ENCODE results near the gene FAM78A.

Gene FAM78A

GRCh38 chr9:131302244-131303075 lies 26.1 kb upstream of the FAM78A start:
- FAIRE-seq (no peak), DNase-seq (ENCODE audit: insufficient read length, low spot score) (no peak)
- no peak for TF ChIP-seq POLR2A (IDR thresholded peaks at IDR 0.05; ENCODE audit: low read depth, low read length)
- TF ChIP-seq SPI1 (IDR thresholded peaks at IDR 0.05; ENCODE audit: low read depth, low read length) = no peak
- no peak for TF ChIP-seq PAX5 (IDR thresholded peaks at IDR 0.05; ENCODE audit: insufficient read depth, low read length, severe bottlenecking)
- TF ChIP-seq POLR2AphosphoS5 (IDR thresholded peaks at IDR 0.05; ENCODE audit: low read depth, low read length) = no peak
- no peak for TF ChIP-seq TAF1 (IDR thresholded peaks at IDR 0.05; ENCODE audit: low read depth, low read length)
- TF ChIP-seq POU2F2 (IDR thresholded peaks at IDR 0.05; ENCODE audit: low read depth, low read length) = no peak

GRCh38 chr9:131300444-131300843 lies 24.1 kb upstream of the FAM78A start:
- FAIRE-seq = no peak
- TF ChIP-seq POU2F2 (IDR thresholded peaks at IDR 0.05; ENCODE audit: low read depth, low read length) (no peak), POLR2AphosphoS5 (IDR thresholded peaks at IDR 0.05; ENCODE audit: low read depth, low read length) (no peak), SPI1 (IDR thresholded peaks at IDR 0.05; ENCODE audit: low read depth, low read length) (no peak), PAX5 (IDR thresholded peaks at IDR 0.05; ENCODE audit: insufficient read depth, low read length, severe bottlenecking) (no peak), POLR2A (IDR thresholded peaks at IDR 0.05; ENCODE audit: low read depth, low read length) (no peak), TAF1 (IDR thresholded peaks at IDR 0.05; ENCODE audit: low read depth, low read length) (no peak)
- no peak for DNase-seq (ENCODE audit: insufficient read length, low spot score)

GRCh38 chr9:131299961-131300347 lies 23.6 kb upstream of the FAM78A start:
- no peak for TF ChIP-seq SPI1 (IDR thresholded peaks at IDR 0.05; ENCODE audit: low read depth, low read length)
- TF ChIP-seq POLR2AphosphoS5 (IDR thresholded peaks at IDR 0.05; ENCODE audit: low read depth, low read length) = no peak
- no peak for TF ChIP-seq POLR2A (IDR thresholded peaks at IDR 0.05; ENCODE audit: low read depth, low read length)
- TF ChIP-seq PAX5 (IDR thresholded peaks at IDR 0.05; ENCODE audit: insufficient read depth, low read length, severe bottlenecking) = no peak
- TF ChIP-seq TAF1 (IDR thresholded peaks at IDR 0.05; ENCODE audit: low read depth, low read length) = no peak
- TF ChIP-seq POU2F2 (IDR thresholded peaks at IDR 0.05; ENCODE audit: low read depth, low read length) = no peak
- FAIRE-seq (no peak), DNase-seq (ENCODE audit: insufficient read length, low spot score) (no peak)

- FAIRE-seq = no peak
- TF ChIP-seq SPI1 (IDR thresholded peaks at IDR 0.05; ENCODE audit: low read depth, low read length) (no peak), PAX5 (IDR thresholded peaks at IDR 0.05; ENCODE audit: insufficient read depth, low read length, severe bottlenecking) (no peak), POLR2A (IDR thresholded peaks at IDR 0.05; ENCODE audit: low read depth, low read length) (no peak), TAF1 (IDR thresholded peaks at IDR 0.05; ENCODE audit: low read depth, low read length) (no peak), POU2F2 (IDR thresholded peaks at IDR 0.05; ENCODE audit: low read depth, low read length) (no peak), POLR2AphosphoS5 (IDR thresholded peaks at IDR 0.05; ENCODE audit: low read depth, low read length) (no peak)
- DNase-seq (ENCODE audit: insufficient read length, low spot score) = no peak
These were observed 23.1 kb upstream of the FAM78A start for GRCh38 chr9:131299346-131299960.

- FAIRE-seq (no peak), DNase-seq (ENCODE audit: insufficient read length, low spot score) (no peak)
- TF ChIP-seq TAF1 (IDR thresholded peaks at IDR 0.05; ENCODE audit: low read depth, low read length) (no peak), POU2F2 (IDR thresholded peaks at IDR 0.05; ENCODE audit: low read depth, low read length) (no peak), POLR2A (IDR thresholded peaks at IDR 0.05; ENCODE audit: low read depth, low read length) (no peak), SPI1 (IDR thresholded peaks at IDR 0.05; ENCODE audit: low read depth, low read length) (no peak), PAX5 (IDR thresholded peaks at IDR 0.05; ENCODE audit: insufficient read depth, low read length, severe bottlenecking) (no peak), POLR2AphosphoS5 (IDR thresholded peaks at IDR 0.05; ENCODE audit: low read depth, low read length) (no peak)
These were observed 22.5 kb upstream of the FAM78A start for GRCh38 chr9:131298816-131299215.

- no peak for FAIRE-seq
These were observed 22.0 kb upstream of the FAM78A start for GRCh38 chr9:131298341-131298740.

GRCh38 chr9:131297903-131298302 lies 21.6 kb upstream of the FAM78A start:
- DNase-seq (ENCODE audit: insufficient read length, low spot score) (no peak), FAIRE-seq (no peak)
- TF ChIP-seq PAX5 (IDR thresholded peaks at IDR 0.05; ENCODE audit: insufficient read depth, low read length, severe bottlenecking) (no peak), POU2F2 (IDR thresholded peaks at IDR 0.05; ENCODE audit: low read depth, low read length) (no peak), POLR2AphosphoS5 (IDR thresholded peaks at IDR 0.05; ENCODE audit: low read depth, low read length) (no peak), SPI1 (IDR thresholded peaks at IDR 0.05; ENCODE audit: low read depth, low read length) (no peak), POLR2A (IDR thresholded peaks at IDR 0.05; ENCODE audit: low read depth, low read length) (no peak), TAF1 (IDR thresholded peaks at IDR 0.05; ENCODE audit: low read depth, low read length) (no peak)

More at GRCh38 chr9:131298341-131298740, 22.0 kb upstream of the FAM78A start:
- TF ChIP-seq SPI1 (IDR thresholded peaks at IDR 0.05; ENCODE audit: low read depth, low read length) (no peak), POLR2A (IDR thresholded peaks at IDR 0.05; ENCODE audit: low read depth, low read length) (no peak), POU2F2 (IDR thresholded peaks at IDR 0.05; ENCODE audit: low read depth, low read length) (no peak), POLR2AphosphoS5 (IDR thresholded peaks at IDR 0.05; ENCODE audit: low read depth, low read length) (no peak), PAX5 (IDR thresholded peaks at IDR 0.05; ENCODE audit: insufficient read depth, low read length, severe bottlenecking) (no peak), TAF1 (IDR thresholded peaks at IDR 0.05; ENCODE audit: low read depth, low read length) (no peak)
- DNase-seq (ENCODE audit: insufficient read length, low spot score) = no peak

GRCh38 chr9:131296906-131297500 lies 20.7 kb upstream of the FAM78A start:
- TF ChIP-seq TAF1 (IDR thresholded peaks at IDR 0.05; ENCODE audit: low read depth, low read length) (no peak), POLR2A (IDR thresholded peaks at IDR 0.05; ENCODE audit: low read depth, low read length) (no peak), SPI1 (IDR thresholded peaks at IDR 0.05; ENCODE audit: low read depth, low read length) (no peak), POLR2AphosphoS5 (IDR thresholded peaks at IDR 0.05; ENCODE audit: low read depth, low read length) (no peak), POU2F2 (IDR thresholded peaks at IDR 0.05; ENCODE audit: low read depth, low read length) (no peak), PAX5 (IDR thresholded peaks at IDR 0.05; ENCODE audit: insufficient read depth, low read length, severe bottlenecking) (no peak)
- FAIRE-seq (no peak), DNase-seq (ENCODE audit: insufficient read length, low spot score) (no peak)

GRCh38 chr9:131296460-131296859 lies 20.1 kb upstream of the FAM78A start:
- DNase-seq (ENCODE audit: insufficient read length, low spot score) (no peak), FAIRE-seq (no peak)
- TF ChIP-seq TAF1 (IDR thresholded peaks at IDR 0.05; ENCODE audit: low read depth, low read length) (no peak), POLR2AphosphoS5 (IDR thresholded peaks at IDR 0.05; ENCODE audit: low read depth, low read length) (no peak), PAX5 (IDR thresholded peaks at IDR 0.05; ENCODE audit: insufficient read depth, low read length, severe bottlenecking) (no peak), POU2F2 (IDR thresholded peaks at IDR 0.05; ENCODE audit: low read depth, low read length) (no peak), POLR2A (IDR thresholded peaks at IDR 0.05; ENCODE audit: low read depth, low read length) (no peak), SPI1 (IDR thresholded peaks at IDR 0.05; ENCODE audit: low read depth, low read length) (no peak)

All from GM12891 (cell line).